HG03460 (cell line): ENCODE measurements around the gene TRIM14.
"Not testable (repeated sequence)": the region's sequence is repeated elsewhere in the genome, so short reads cannot be mapped to it uniquely, and the experiment has no call there.

Experiments used
- ATAC-seq: cut with Tn5 transposase; IDR thresholded peaks from one replicate; pipeline ENCODE4 v1.9.1; 2021; ENCODE audit not compliant: unreplicated experiment

TRIM14 gene

DNA sequence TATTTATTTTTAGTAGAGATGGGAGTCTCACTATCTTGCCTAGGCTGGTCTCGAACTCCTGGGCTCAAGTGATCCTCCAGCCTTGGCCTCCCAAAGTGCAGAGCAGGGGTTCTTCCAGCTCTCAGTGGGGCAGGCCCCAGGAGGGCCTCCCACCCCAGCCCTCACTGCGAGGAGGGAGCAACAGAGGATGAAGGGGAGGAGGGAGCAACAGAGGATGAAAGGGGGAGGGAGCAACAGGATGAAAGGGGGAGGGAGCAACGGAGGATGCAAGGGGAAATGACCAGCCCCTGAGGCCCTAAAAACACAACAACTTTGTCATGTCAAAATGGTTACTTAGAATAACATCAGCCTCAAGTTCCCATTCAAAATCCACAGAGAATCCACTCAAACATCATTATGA lies 10.0 kb downstream of the TRIM14 start:
- ATAC-seq, result peak; percentile 4

GRCh38 chr9:98108531-98109031 lies 10.4 kb downstream of the TRIM14 start:
- peak; percentile 61 for ATAC-seq

- ATAC-seq, result no peak
Measured at GRCh38 chr9:98107926-98108325, 11.1 kb downstream of the TRIM14 start.

DNA sequence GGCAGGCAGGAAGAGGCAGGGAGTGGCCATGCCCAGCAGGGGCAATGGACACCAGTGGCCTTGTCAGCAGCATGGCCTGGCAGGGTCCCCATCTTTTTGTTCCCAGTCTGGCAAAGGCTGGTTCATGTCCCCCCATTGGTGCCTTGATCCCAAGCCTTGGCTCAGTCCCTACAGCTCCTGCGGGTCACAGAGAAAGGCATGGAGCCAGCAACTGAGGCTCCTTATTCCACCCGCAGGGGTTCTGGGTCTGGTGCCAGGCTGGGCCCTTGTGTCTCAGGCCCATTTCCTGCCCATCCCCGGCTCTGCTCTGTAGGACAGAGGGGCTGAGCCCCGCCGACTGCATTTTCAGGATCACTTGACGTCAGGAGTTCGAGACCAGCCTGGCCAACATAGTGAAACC lies 14.0 kb downstream of the TRIM14 start:
- ATAC-seq, result no peak

- ATAC-seq, result no peak
Measured at GRCh38 chr9:98104445-98104881, 14.6 kb downstream of the TRIM14 start.

GRCh38 chr9:98101868-98102273 lies 17.2 kb downstream of the TRIM14 start:
- peak; percentile 96 for ATAC-seq

DNA sequence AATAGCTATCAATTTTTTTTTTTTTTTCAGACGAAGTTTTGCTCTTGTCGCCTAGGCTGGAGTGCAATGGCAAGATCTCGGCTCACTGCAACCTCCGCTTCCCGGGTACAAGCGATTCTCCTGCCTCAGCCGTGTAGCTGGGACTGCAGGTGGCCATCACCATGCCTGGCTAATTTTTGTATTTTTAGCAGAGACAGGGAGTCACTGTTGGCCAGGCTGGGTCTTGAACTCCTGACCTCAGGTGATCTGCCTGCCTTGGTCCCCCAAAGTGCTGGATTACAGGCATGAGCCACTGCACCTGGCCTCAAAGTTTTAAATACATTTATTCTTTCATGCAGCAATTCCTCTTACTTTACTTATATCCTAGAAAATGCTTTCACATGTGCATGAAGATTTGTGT lies 17.6 kb downstream of the TRIM14 start:
- ATAC-seq, result no peak

DNA sequence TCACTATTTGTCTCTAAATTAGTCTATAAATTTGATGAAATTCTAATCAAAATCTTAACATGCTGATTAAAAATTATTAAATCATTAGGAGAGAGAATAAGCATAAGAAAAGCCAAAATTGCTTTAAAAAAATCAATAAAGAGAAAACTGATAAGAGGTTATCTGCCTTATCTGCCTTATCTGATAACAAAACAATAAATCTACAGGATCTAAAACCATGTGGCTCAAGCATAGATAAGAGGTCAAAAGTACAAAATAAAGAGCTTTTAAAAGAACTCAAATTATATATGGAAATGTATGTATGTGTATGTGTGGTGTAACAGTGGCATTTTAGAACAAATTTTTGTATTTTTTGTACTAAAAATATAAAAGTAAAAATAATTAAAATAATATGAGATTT lies 18.6 kb downstream of the TRIM14 start:
- no peak for ATAC-seq

DNA sequence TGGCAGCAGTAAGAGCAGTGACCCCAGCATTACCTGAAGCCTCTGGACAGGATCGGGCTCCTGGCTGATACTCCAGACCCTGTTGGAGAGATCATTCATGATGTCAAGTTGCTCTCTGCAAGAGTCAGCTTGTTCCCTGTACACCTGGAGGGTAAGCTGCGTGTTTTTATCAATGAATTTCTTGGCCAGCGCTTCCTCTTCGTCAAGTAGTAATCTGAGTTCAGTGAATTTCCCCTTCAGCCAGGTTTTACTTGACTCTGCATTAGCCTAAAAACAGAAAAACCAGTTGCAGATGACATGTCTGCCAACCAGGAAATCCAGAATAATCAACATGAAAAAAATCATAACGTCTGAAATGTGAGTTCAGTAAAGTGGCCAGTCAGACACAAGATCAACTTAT lies 19.1 kb downstream of the TRIM14 start:
- no peak for ATAC-seq

GRCh38 chr9:98099346-98099745 lies 19.7 kb downstream of the TRIM14 start:
- no peak for ATAC-seq

- ATAC-seq, result no peak
Measured at GRCh38 chr9:98097836-98098235, 21.2 kb downstream of the TRIM14 start.

- no peak for ATAC-seq
Measured at GRCh38 chr9:98096091-98096490, 22.9 kb downstream of the TRIM14 start.

DNA sequence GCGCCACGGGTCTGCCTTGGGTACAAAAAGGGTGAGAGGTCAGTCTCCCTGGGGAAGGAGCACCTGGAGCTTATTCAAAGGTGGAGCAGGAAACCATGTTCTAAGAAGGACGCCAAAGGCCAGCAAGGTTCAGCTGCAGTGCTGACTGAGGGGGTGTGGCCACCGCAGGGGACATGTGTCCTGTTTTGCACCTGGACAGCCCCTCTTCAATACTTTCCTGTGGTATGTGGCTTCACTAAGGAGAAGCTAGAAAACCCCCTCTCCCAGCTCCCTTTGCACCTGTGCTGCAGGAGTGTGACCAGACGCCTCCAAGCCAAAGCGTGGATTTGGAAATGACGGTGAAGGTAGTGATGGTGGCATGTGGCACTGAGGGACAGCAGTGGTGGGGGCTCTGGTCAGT lies 23.6 kb downstream of the TRIM14 start:
- ATAC-seq, result no peak

DNA sequence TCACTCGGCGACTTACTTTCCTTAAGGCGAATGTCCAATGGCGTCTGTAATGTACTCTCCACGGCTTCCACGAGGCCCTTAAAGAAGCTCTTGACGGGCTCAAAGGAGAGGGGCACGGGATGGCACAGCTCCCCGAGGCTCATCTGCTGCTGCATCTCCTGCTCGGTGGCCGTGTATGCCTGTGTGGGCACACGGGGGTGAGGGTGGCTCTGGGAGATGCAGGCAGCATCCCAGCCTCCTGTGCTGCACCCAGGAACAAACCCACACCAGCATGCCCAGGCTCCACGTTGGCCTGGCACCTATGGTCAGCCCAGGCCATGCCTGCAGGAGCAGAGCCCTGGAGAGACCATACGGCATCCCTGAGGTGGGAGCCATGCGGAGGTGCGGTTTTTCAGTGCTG lies 24.2 kb downstream of the TRIM14 start:
- no peak for ATAC-seq

DNA sequence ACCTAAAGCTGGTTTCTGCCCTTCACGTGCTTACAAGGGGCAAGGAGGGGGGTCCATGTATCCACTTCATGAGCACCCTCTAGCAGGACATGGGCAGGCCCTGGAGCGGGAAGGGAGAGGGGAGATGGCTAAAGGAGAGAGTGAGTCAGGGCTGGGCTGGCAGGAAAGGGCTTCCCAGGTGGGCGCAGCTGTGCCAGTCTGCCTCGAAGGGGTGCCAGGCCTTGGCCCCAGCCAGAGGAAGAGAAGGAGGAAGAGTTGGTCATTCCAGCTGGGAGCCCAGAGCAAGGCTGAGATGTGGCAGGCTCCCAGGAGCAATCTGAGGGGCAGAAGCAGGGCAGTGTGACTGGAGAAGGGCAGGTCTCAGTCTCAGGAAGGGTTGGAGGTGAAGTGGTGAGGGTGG lies 24.7 kb downstream of the TRIM14 start:
- no peak for ATAC-seq

GRCh38 chr9:98092613-98092931 lies 26.4 kb downstream of the TRIM14 start:
- ATAC-seq, result no peak

GRCh38 chr9:98091735-98092612 lies 27.0 kb downstream of the TRIM14 start:
- no peak for ATAC-seq

DNA sequence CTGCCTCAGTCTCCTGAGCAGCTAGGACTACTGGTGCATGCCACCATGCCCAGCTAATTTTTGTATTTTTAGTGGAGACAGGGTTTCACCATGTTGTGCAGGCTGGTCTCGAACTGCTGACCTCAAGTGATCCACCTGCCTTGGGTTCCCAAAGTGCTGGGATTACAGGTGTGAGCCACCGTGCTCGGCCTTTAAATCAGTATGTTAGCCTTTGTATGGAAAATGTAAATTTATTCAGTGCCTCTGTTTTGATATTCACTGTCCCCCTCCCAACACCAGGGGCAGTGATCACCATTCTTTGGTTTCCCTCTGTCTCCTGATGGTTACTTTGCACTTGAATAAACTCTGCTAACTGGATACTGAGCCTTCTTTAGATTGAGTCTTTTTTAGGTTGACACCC lies 28.3 kb downstream of the TRIM14 start:
- ATAC-seq, result not testable (repeated sequence)

GRCh38 chr9:98087420-98088354 lies 31.3 kb downstream of the TRIM14 start:
- ATAC-seq, result peak; percentile 56

DNA sequence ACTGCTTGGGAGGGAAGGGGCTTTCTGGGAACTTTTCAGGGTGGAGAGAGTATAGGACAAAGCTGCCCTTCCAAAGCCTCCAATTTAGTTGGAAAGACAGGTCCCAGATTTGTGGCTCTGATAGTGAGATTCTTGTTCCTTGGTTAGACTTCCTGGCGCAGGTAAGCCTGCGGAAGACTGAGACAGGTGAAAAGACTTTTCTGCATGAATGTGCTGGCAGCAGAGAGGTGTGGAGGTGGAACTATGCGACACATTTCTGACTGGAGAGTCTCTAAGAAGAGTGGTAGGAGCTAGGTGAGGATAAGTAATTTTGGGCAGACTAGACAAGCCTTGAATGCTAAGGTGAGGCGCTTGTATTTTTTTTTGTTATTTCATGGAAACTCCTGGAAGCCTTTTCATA lies 32.6 kb downstream of the TRIM14 start:
- no peak for ATAC-seq

- no peak for ATAC-seq
Measured at GRCh38 chr9:98085944-98086343, 33.1 kb downstream of the TRIM14 start.

GRCh38 chr9:98085058-98085457 lies 34.0 kb downstream of the TRIM14 start:
- ATAC-seq, result no peak
